Endothelial cell of umbilical vein (primary cell): ENCODE data around the gene OCRL. TPM values are rescaled to one million over a fixed set of nuclear protein-coding genes. Genes with fewer than 3 reads are reported as not detected.

Source experiments
- BruUV-seq: library from RNA; stranded (reverse); fragments of 400-500 nt; replicated peaks from 2 replicates; lab custom pipeline; 2021; lab: Mats Ljungman, UMichigan
- CTCF ChIA-PET: fragments of 300-600, 350-600 bp; sonication (Branson Sonifier 250); formaldehyde crosslinking; loops from one replicate; lab custom pipeline; 2021; ENCODE audit warnings: antibody characterized with exemption, inconsistent platforms; lab: Charles Lee
- POLR2A ChIA-PET: fragments of 300-600, 350-600 bp; sonication (Branson Sonifier 250); formaldehyde crosslinking; loops from one replicate; lab custom pipeline; 2021; ENCODE audit warnings: antibody characterized with exemption, inconsistent platforms; lab: Charles Lee
- DNase-seq: peaks from one replicate; pipeline ENCODE4 v3.0.0-alpha.2; 2011; ENCODE audit warnings: low read depth, low spot score
- FAIRE-seq: peaks from 2 replicates; lab custom pipeline; 2011; peaks lifted over from hg19 to GRCh38; lab: Jason Lieb, UNC
- H2AFZ ChIP-seq: 2 replicates; pipeline ENCODE4 v1.6.0; 2012; ENCODE audit warnings: low read depth, low read length, control low read depth, inconsistent platforms
- H3K27ac ChIP-seq: 2 replicates; pipeline ENCODE4 v1.5.1; 2011; ENCODE audit warnings: low read depth, mild to moderate bottlenecking, control low read depth, low read length, moderate library complexity; ENCODE audit not compliant: insufficient read depth
- H3K27me3 ChIP-seq, 2 experiments: 2 replicates each; pipeline versions ENCODE4 v1.6.0 to v1.6.1; 2011; ENCODE audit warnings: low read length in 2 of 2, mixed read lengths in 1 of 2; ENCODE audit not compliant: control insufficient read depth in 2 of 2, insufficient read depth in 2 of 2
- H3K36me3 ChIP-seq, 2 experiments: 2 replicates in 1 of 2; 3 replicates in 1 of 2; pipeline ENCODE4 v1.5.1; 2011; ENCODE audit warnings: low read length in 2 of 2, mild to moderate bottlenecking in 1 of 2, moderate library complexity in 1 of 2; ENCODE audit not compliant: control insufficient read depth in 2 of 2, insufficient read depth in 2 of 2; ENCODE audit errors: extremely low read depth in 1 of 2
- H3K4me1 ChIP-seq: 3 replicates; pipeline ENCODE4 v1.5.1; 2011; ENCODE audit warnings: mild to moderate bottlenecking, low read length; ENCODE audit not compliant: control insufficient read depth, insufficient read depth; ENCODE audit errors: extremely low read depth
- H3K4me2 ChIP-seq: 2 replicates; pipeline ENCODE4 v1.6.1; 2011; ENCODE audit warnings: low read length, control low read depth, mixed read lengths; ENCODE audit not compliant: insufficient read depth
- H3K4me3 ChIP-seq, 3 experiments: fragments of 200-600 bp in 1 of 3; sonication (generic), shearing (Covaris generic) in 1 of 3; replicated peaks in 1 of 3; 2 replicates each; pipeline ENCODE4 v1.5.1; 2011 to 2016; ENCODE audit warnings: control low read depth in 3 of 3, low read length in 3 of 3, mild to moderate bottlenecking in 2 of 3, inconsistent platforms in 1 of 3, low read depth in 1 of 3, moderate library complexity in 1 of 3; ENCODE audit not compliant: insufficient read depth in 1 of 3
- H3K79me2 ChIP-seq: 2 replicates; pipeline ENCODE4 v1.6.0; 2012; ENCODE audit warnings: low read length, inconsistent platforms; ENCODE audit not compliant: control insufficient read depth, insufficient read depth
- H3K9ac ChIP-seq: replicated peaks from 2 replicates; pipeline ENCODE3; 2011; ENCODE audit warnings: low read length, control low read depth; ENCODE audit not compliant: insufficient read depth; ENCODE audit errors: extremely low read depth
- H3K9me1 ChIP-seq: replicated peaks from 3 replicates; pipeline ENCODE4 v1.6.0; 2011; ENCODE audit warnings: mild to moderate bottlenecking, low read length; ENCODE audit not compliant: control insufficient read depth, insufficient read depth; ENCODE audit errors: extremely low read depth
- H3K9me3 ChIP-seq: replicated peaks from 2 replicates; pipeline ENCODE4 v1.5.1; 2012; ENCODE audit warnings: low read length, inconsistent platforms; ENCODE audit not compliant: control insufficient read depth, insufficient read depth
- H4K20me1 ChIP-seq: replicated peaks from 2 replicates; pipeline ENCODE3; 2011; ENCODE audit warnings: mild to moderate bottlenecking, low read length; ENCODE audit not compliant: control insufficient read depth, insufficient read depth; ENCODE audit errors: extremely low read depth
- EZH2 ChIP-seq: IDR thresholded peaks from 2 replicates; pipeline ENCODE4 v1.6.1; 2012; ENCODE audit warnings: borderline replicate concordance, low read depth, mild to moderate bottlenecking, moderate library complexity, low read length, inconsistent platforms; ENCODE audit not compliant: severe bottlenecking
- FOS ChIP-seq: IDR thresholded peaks from 2 replicates; pipeline ENCODE4 v1.6.1; 2011; ENCODE audit warnings: mild to moderate bottlenecking, low read length, moderate library complexity, borderline replicate concordance; ENCODE audit not compliant: insufficient read depth
- GATA2 ChIP-seq: IDR thresholded peaks from 2 replicates; pipeline ENCODE4 v1.7.0; 2011; ENCODE audit warnings: low read depth, mild to moderate bottlenecking, moderate library complexity, mixed read lengths, low read length; ENCODE audit not compliant: insufficient read length, insufficient read depth
- JUN ChIP-seq: IDR thresholded peaks from 2 replicates; pipeline ENCODE4 v1.6.1; 2011; ENCODE audit warnings: borderline replicate concordance, low read depth; ENCODE audit not compliant: insufficient read length, insufficient read depth
- MYC ChIP-seq: IDR thresholded peaks from one replicate; pipeline ENCODE4 v1.6.1; 2011; ENCODE audit warnings: mild to moderate bottlenecking, low read depth, low read length
- POLR2A ChIP-seq: IDR thresholded peaks from 2 replicates; pipeline ENCODE4 v1.6.1; 2012; ENCODE audit warnings: low read depth, mild to moderate bottlenecking, control low read depth, low read length
- POLR2AphosphoS5 ChIP-seq: IDR thresholded peaks from 2 replicates; pipeline ENCODE4 v1.6.1; 2012; ENCODE audit warnings: low read depth, mild to moderate bottlenecking, control low read depth, low read length, moderate library complexity; ENCODE audit not compliant: insufficient read depth
- dilution Hi-C: fragments of 300-500 bp; cut with MboI; formaldehyde crosslinking; loops from one replicate; pipeline ENCODE4 v1.15.0; 2019; ENCODE audit warnings: low sequenced_read_pairs; ENCODE audit not compliant: extremely low pct_ligation_motif_present
- intact Hi-C: fragments of 100-400 bp; cut with micrococcal nuclease; formaldehyde crosslinking; loops from one replicate; pipeline ENCODE4 v1.10.0; 2022
- polyA plus RNA-seq, 4 experiments: library from polyadenylated mRNA; depleted of rRNA in 3 of 4; stranded (reverse) in 3 of 4; unstranded in 1 of 4; fragments of >200 nt; gene quantifications; 2 replicates each; pipeline versions ENCODE4 v1.2.1 to v1.2.3, GENCODE V29; 2011 to 2012; ENCODE audit warnings: missing spikeins in 1 of 4
- total RNA-seq: library from RNA; stranded (reverse); gene quantifications from 2 replicates; pipeline ENCODE4 v1.2.3, GENCODE V29; 2021
- TF ChIP-seq, protein P1 (sequence below), 2 donors: IDR thresholded peaks; 1 replicate in 1 of 2; 2 replicates in 1 of 2; pipeline ENCODE4 v1.5.1; 2011; ENCODE audit warnings: low read length in 2 of 2, mild to moderate bottlenecking in 2 of 2, moderate library complexity in 2 of 2, control low read depth in 1 of 2, inconsistent platforms in 1 of 2, low read depth in 1 of 2; ENCODE audit not compliant: insufficient read depth in 1 of 2; ENCODE audit errors: extremely low read depth in 1 of 2
- TF ChIP-seq, protein P2 (sequence below): IDR thresholded peaks from 2 replicates; pipeline ENCODE4 v1.6.1; 2011; ENCODE audit not compliant: insufficient read depth, insufficient read length

Gene OCRL
- total and polyA plus RNA-seq, 2 donors (not counting 3 experiments of a cell fraction or from before 2014, with no cell fraction given) = 14.6 to 20.9 TPM

GRCh38 chrX:129613596-129613995 lies 73.5 kb downstream of the OCRL start:
- Histone ChIP-seq H3K4me3 (no peak overlapping the region), H3K79me2 (no peaks in the 10 kb centered on the region), H3K4me1 (peaks cover 8% of the 10 kb centered on the region), H3K9ac (no peak overlapping the region), H2AFZ (no peak overlapping the region), H3K9me1 (no peaks in the 10 kb centered on the region), H3K4me2 (no peak overlapping the region), H3K36me3 (no peaks in the 10 kb centered on the region), H4K20me1 (no peaks in the 10 kb centered on the region), H3K27me3 (no peaks in the 10 kb centered on the region), H3K27ac (peak overlapping the region; percentile 28), H3K9me3 (no peaks in the 10 kb centered on the region)
- intact Hi-C loops = no loop called here
- DNase-seq (peak; percentile 13), FAIRE-seq (no peak)
- no peak for TF ChIP-seq MYC
- TF ChIP-seq POLR2A = no peak
- TF ChIP-seq POLR2AphosphoS5 = no peak
- BruUV-seq = no TSS peak
- CTCF ChIA-PET = no interaction called here
- dilution Hi-C loops = no loop called here
- POLR2A ChIA-PET = no interaction called here

- Histone ChIP-seq H3K9me3 (no peaks in the 10 kb centered on the region), H3K36me3 (no peaks in the 10 kb centered on the region), H3K27me3 (no peaks in the 10 kb centered on the region), H3K79me2 (no peaks in the 10 kb centered on the region), H3K27ac (peak overlapping the region; percentile 28), H4K20me1 (no peaks in the 10 kb centered on the region), H3K9ac (no peak overlapping the region), H2AFZ (no peak overlapping the region), H3K4me2 (no peak overlapping the region), H3K4me1 (peaks cover 8% of the 10 kb centered on the region), H3K4me3 (no peak overlapping the region), H3K9me1 (no peaks in the 10 kb centered on the region)
- no peak for TF ChIP-seq POLR2A
- TF ChIP-seq, protein P1, sequence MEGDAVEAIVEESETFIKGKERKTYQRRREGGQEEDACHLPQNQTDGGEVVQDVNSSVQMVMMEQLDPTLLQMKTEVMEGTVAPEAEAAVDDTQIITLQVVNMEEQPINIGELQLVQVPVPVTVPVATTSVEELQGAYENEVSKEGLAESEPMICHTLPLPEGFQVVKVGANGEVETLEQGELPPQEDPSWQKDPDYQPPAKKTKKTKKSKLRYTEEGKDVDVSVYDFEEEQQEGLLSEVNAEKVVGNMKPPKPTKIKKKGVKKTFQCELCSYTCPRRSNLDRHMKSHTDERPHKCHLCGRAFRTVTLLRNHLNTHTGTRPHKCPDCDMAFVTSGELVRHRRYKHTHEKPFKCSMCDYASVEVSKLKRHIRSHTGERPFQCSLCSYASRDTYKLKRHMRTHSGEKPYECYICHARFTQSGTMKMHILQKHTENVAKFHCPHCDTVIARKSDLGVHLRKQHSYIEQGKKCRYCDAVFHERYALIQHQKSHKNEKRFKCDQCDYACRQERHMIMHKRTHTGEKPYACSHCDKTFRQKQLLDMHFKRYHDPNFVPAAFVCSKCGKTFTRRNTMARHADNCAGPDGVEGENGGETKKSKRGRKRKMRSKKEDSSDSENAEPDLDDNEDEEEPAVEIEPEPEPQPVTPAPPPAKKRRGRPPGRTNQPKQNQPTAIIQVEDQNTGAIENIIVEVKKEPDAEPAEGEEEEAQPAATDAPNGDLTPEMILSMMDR (IDR thresholded peaks at IDR 0.05; ENCODE audit: extremely low read depth in 1 of 2, insufficient read depth in 1 of 2, low read depth in 1 of 2, low read length in 2 of 2) = no peak
- TF ChIP-seq, protein P2, sequence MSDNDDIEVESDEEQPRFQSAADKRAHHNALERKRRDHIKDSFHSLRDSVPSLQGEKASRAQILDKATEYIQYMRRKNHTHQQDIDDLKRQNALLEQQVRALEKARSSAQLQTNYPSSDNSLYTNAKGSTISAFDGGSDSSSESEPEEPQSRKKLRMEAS = no peak
- TF ChIP-seq MYC = no peak
- TF ChIP-seq EZH2 = no peak
- TF ChIP-seq POLR2AphosphoS5 = no peak
- TF ChIP-seq GATA2 = no peak
- TF ChIP-seq JUN = no peak
- no peak for TF ChIP-seq FOS
- intact Hi-C loops (loop anchor here (1.0 kb wide), 1 partner anchor 8 kb away; no protein-coding TSS in a partner anchor), dilution Hi-C loops (no loop called here)
- ChIA-PET CTCF (no interaction called here), POLR2A (no interaction called here)
- FAIRE-seq (peak; percentile 63), DNase-seq (no peak)
- BruUV-seq = no TSS peak
Measured at GRCh38 chrX:129614481-129615255, 74.6 kb downstream of the OCRL start.
